Esophagus (tissue), 2 donors: Measurements from ENCODE around the gene MSI2. TPM values are rescaled to one million over a fixed set of nuclear protein-coding genes. Genes with fewer than 3 reads are reported as not detected.

Experiments
- H3K27ac ChIP-seq, 2 donors: one replicate each; pipeline ENCODE4 v1.5.1; 2013; ENCODE audit warnings: low read depth in 2 of 2, mild to moderate bottlenecking in 2 of 2, inconsistent platforms in 1 of 2, low read length in 1 of 2, moderate library complexity in 1 of 2
- H3K27me3 ChIP-seq, 2 donors: one replicate each; pipeline ENCODE4 v1.6.1; 2013; ENCODE audit warnings: low read length in 2 of 2, control low read depth in 1 of 2, mild to moderate bottlenecking in 1 of 2; ENCODE audit not compliant: insufficient read depth in 2 of 2, control insufficient read depth in 1 of 2
- H3K36me3 ChIP-seq, 2 donors: one replicate each; pipeline ENCODE4 v1.6.1; 2013; ENCODE audit warnings: low read length in 1 of 2; ENCODE audit not compliant: control insufficient read depth in 2 of 2, insufficient read depth in 2 of 2
- H3K4me1 ChIP-seq, 2 donors: one replicate each; pipeline ENCODE4 v1.6.1; 2013; ENCODE audit warnings: low read length in 1 of 2; ENCODE audit not compliant: control insufficient read depth in 2 of 2, insufficient read depth in 2 of 2
- H3K4me3 ChIP-seq, 2 donors: one replicate each; pipeline ENCODE4 v1.5.1; 2013; ENCODE audit warnings: low read length in 2 of 2, mild to moderate bottlenecking in 2 of 2, low read depth in 1 of 2, moderate library complexity in 1 of 2
- H3K9me3 ChIP-seq, 2 donors: one replicate each; pipeline ENCODE4 v1.6.1; 2013; ENCODE audit warnings: mild to moderate bottlenecking in 2 of 2, low read depth in 1 of 2, low read length in 1 of 2, moderate library complexity in 1 of 2; ENCODE audit not compliant: control insufficient read depth in 2 of 2, insufficient read depth in 1 of 2
- WGBS, 2 donors: extraction: QIAGEN DNeasy Blood & Tissue Kit; methylation state at CpG; one replicate each; pipeline ENCODE4 v1.1.7; 2013; 5-methylcytosine and 5-hydroxymethylcytosine counted together
- polyA plus RNA-seq, 2 donors: library from polyadenylated mRNA; stranded (reverse); fragments of 200-250 nt; gene quantifications; one replicate each; pipeline ENCODE4 v1.2.3, GENCODE V29; 2013
- donor health status: healthy with polysubstance abuse.
- donor health status: Bipolar disorder and iron deficiency.

Gene MSI2
- polyA plus RNA-seq, 2 donors = 7.8 to 8.2 TPM

DNA sequence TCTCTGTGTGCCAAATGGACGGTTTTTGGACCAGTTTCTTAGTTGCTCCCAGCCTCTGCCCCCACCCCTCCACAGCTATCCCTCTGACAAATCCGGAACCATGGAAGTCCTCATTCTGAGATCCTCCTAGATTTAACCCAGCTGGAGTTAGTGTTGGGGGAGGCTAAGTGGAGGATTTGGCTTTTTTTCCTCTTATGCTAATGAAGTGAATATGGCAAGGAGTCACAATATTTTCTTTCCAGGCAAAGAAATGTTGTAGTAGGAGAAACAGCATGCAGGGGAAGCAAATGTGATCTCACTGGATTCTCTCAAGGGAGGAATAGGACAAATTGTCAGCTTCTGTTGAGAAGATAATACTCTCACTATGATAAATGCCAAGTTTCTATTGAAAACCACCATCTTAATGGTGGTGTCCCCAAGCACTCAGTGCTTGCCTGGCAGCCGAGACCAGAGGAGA lies 159.5 kb downstream of the MSI2 start:
- Histone ChIP-seq H3K27ac (no peak overlapping the region), H3K4me3 (no peak overlapping the region), H3K4me1 (no peaks in the 10 kb centered on the region), H3K27me3 (no peaks in the 10 kb centered on the region), H3K9me3 (no peaks in the 10 kb centered on the region), H3K36me3 (no peaks in the 10 kb centered on the region)
- WGBS, 2 donors = 69 to 79% methylated on average over 3 of the region's 3 CpGs

DNA sequence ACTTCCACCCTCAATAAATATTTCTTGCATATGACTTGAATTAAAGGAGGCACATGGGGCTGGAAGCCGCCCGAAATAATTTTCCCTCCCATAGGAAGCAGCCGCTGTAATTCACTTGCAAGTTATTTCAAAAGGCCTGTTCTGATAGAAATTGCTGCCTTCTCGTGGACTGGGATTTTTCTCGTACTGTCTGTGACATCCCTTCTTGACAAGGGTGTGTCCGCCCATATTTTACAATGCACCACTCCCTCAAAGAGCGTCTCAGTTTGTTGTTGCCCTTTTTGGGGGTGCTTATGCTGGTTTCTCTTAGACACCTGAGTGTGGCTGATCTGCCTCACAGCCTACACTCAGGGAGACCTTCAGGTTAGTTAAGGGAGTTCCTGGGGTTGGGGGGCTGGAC lies 160.0 kb downstream of the MSI2 start:
- Histone ChIP-seq H3K4me3 (no peak overlapping the region), H3K4me1 (no peaks in the 10 kb centered on the region), H3K36me3 (no peaks in the 10 kb centered on the region), H3K27ac (no peak overlapping the region), H3K9me3 (no peaks in the 10 kb centered on the region), H3K27me3 (no peaks in the 10 kb centered on the region)
- WGBS, 2 donors = 93 to 95% methylated on average over 7 of the region's 7 CpGs

DNA sequence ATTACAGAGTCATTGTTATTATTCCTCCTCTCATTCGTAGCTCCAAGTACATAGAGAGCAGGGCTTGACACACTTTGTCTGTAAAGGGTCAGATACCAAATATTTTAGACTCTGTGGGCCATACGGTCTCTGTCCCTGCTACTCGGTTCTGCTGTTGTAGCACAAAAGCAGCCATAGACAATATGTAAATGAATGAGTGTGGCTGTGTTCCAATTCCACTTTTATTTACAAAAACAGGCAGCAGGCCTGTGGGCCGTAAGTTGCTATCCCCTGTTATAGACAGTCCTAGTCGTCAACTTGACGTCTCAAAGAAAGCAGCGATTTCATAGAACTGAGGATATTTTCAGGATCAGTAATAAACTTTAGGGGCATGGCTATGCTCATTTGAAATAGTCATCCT lies 161.6 kb downstream of the MSI2 start:
- Histone ChIP-seq H3K27me3 (no peaks in the 10 kb centered on the region), H3K9me3 (no peaks in the 10 kb centered on the region), H3K27ac (no peak overlapping the region), H3K4me1 (peaks cover 0 to 3% of the 10 kb centered on the region in 2 donors), H3K36me3 (no peaks in the 10 kb centered on the region), H3K4me3 (no peak overlapping the region)
- 88 to 91% methylated on average over 7 of the region's 7 CpGs for WGBS, 2 donors

DNA sequence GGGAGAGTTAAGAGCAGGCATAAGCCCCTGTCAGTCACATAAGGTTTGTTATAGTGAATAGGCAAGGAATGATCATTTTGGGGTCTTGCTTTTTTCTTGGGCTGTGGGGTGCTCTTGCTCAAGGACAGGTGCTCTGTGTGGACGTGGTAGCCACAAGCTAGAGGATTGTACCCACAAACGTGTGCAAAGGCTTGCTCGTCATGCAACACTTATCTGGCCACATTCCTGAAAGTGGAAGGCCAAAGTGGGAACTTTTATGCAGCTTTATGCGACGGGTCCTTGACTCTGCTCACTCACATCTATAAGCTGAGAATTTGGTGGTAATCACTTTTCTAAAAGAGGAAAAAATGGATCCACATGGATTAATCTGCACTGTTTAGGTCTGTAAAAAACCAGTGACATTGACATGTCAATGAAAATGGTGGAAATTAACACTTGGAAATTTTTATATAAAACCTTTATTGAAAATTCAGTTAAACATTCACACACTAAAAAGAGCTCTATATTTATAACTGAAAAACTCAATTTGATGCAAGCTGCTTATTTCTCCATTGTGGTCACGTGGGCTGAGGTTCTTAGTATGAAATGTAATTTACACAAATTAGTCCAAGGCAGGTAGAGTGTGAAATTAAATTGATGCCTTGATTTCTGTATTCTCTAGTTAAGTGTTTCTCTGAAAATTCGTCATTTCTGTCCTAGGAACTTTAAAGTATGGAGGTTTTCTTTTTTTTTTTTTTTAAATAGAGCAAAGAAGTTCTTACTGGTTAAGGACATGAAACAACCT lies 162.3 kb downstream of the MSI2 start:
- 69 to 74% methylated on average over 7 of the region's 7 CpGs for WGBS, 2 donors
- peaks cover 0 to 3% of the 10 kb centered on the region in 2 donors for H3K4me1 ChIP-seq

DNA sequence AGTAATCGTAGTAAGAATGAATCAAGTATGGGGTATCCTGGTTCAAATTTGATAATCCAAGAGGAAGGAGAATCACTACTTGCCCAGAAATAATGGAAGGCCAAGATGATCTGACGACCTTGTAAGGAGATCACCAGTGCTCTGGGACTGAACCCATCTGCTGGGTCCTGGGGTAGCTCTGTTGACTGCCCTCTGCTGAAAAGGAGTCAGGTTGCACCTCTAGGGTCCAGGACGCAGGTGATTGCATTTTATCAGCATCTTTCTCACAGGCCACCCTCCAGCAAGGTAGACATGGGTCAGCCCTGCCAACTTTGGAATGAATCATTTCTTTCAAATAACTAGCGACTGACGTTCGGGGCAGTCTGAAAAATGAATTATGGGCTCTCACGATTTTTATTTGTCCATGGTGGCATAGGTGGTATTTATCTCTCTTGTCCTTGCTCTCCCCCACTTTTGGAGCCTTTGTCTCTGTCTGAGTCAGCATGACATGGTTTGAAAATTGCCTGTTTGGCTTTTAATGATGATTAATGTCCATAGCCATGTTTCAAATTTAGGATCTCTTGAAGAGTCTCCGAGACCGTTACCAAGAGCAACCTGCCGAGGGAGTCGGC lies 163.7 kb downstream of the MSI2 start:
- H3K9me3 ChIP-seq = no peaks in the 10 kb centered on the region
- 88 to 90% methylated on average over 11 of the region's 11 CpGs for WGBS, 2 donors
- H3K27me3 ChIP-seq = no peaks in the 10 kb centered on the region
- peaks cover 0 to 3% of the 10 kb centered on the region in 2 donors for H3K4me1 ChIP-seq
- H3K4me3 ChIP-seq = no peak overlapping the region
- no peak overlapping the region for H3K27ac ChIP-seq
- no peaks in the 10 kb centered on the region for H3K36me3 ChIP-seq

More for the DNA sequence above, 162.3 kb downstream of the MSI2 start:
- Histone ChIP-seq H3K27ac (no peak overlapping the region), H3K9me3 (no peaks in the 10 kb centered on the region), H3K4me3 (no peak overlapping the region), H3K36me3 (no peaks in the 10 kb centered on the region), H3K27me3 (no peaks in the 10 kb centered on the region)

DNA sequence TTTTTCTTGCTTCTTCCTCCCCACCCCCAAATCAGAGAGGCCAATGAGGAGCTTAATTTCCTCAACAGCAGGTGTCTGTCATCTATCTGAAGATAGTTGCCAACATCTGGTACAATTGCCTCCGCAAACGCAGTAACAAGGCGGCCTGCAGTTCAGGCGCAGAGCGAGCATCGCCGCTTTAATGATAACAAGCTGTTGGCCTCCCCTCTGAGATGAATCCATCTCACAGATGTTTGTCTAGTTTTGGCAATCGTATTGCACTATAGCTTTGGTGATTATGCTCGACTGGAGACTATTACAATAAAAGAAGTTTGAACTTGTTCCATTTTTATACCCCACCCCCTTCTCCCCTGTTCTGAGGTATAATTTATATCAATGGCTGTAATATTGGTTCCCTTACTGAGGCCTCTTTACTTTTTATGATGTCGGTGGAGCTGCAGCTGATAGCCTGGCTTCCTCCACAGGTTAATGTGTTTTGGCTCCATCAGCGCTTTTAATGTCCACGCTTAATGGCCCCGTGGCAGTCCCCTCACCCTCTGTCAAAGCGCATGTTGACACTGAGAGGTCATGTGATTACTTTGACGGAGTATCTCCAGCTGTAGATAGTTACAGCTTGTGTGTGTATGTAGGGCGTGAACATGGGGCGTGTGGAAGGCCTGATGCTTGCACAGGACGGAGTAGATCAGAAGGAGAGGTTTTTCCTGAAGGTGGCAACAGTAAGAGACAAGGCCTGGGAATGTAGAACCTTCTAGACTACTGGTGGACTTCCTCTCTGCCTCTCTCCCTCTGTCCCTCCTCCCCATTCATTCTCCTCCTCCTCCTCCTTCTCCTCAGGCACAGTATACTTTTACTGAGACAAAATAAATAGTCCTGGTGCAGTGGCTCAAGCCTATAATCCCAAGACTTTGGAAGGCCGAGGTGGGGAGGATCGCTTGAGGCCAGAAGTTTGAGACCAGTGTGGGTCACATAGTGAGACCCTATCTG lies 164.7 kb downstream of the MSI2 start:
- Histone ChIP-seq H3K27me3 (no peaks in the 10 kb centered on the region), H3K4me3 (no peak overlapping the region), H3K9me3 (no peaks in the 10 kb centered on the region), H3K27ac (no peak overlapping the region), H3K36me3 (no peaks in the 10 kb centered on the region), H3K4me1 (peaks cover 0 to 3% of the 10 kb centered on the region in 2 donors)
- WGBS, 2 donors = 80 to 84% methylated on average over 20 of the region's 20 CpGs

DNA sequence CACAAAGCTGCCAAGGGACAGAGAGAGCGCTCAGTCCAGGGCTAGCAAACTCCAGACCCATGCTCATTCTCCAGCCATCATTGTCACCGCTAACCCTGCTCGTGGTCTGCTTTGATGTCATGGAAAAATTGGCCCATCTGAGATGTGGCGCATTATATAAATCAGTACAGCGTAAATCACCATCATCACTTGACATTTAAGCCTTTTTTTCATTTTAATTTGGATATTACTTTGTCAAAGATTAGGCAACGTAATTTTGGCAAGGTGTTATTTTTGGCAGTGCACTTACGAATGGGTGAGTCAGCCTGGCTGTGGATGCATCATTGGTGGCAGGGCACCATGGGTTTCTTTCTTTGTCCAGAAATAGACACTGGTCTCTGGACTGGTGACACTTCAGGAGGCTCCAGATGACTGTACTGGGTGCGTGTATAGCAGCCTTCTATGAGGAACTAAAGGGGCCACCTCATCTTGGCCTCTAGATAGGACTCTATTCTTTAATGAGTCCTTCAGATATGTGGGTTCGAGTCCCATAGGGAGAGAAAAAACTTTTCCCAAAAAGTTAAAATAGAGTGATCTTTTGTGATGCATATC lies 166.3 kb downstream of the MSI2 start:
- 53 to 70% methylated on average over 9 of the region's 9 CpGs for WGBS, 2 donors
- H3K27ac ChIP-seq = no peak overlapping the region
- peaks cover 0 to 3% of the 10 kb centered on the region in 2 donors for H3K4me1 ChIP-seq

DNA sequence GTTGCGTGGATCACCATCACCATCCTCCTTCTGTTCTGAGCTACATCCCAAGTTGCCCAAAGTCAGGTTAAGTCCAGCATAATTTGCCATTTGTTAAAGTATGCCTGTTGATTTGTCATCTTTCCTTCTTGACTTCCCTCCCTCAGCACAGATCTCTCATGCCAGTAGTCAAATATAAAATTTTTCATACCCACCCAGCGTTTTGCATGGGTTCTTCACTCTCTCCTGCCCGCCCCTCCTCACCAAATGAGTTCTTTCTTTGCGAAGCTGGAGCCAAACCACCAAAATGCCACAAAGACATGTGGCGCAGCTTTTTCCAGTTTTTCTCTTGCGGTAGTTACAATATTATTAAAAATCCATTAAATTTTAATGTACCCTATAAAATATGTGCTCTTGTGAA lies 167.2 kb downstream of the MSI2 start:
- Histone ChIP-seq H3K9me3 (no peaks in the 10 kb centered on the region), H3K27me3 (no peaks in the 10 kb centered on the region), H3K27ac (no peak overlapping the region), H3K4me1 (peaks cover 0 to 3% of the 10 kb centered on the region in 2 donors), H3K36me3 (no peaks in the 10 kb centered on the region), H3K4me3 (no peak overlapping the region)
- 77 to 82% methylated on average over 6 of the region's 6 CpGs for WGBS, 2 donors

More for the DNA sequence above, 166.3 kb downstream of the MSI2 start:
- no peaks in the 10 kb centered on the region for H3K27me3 ChIP-seq
- no peaks in the 10 kb centered on the region for H3K36me3 ChIP-seq
- H3K4me3 ChIP-seq = no peak overlapping the region
- no peaks in the 10 kb centered on the region for H3K9me3 ChIP-seq

DNA sequence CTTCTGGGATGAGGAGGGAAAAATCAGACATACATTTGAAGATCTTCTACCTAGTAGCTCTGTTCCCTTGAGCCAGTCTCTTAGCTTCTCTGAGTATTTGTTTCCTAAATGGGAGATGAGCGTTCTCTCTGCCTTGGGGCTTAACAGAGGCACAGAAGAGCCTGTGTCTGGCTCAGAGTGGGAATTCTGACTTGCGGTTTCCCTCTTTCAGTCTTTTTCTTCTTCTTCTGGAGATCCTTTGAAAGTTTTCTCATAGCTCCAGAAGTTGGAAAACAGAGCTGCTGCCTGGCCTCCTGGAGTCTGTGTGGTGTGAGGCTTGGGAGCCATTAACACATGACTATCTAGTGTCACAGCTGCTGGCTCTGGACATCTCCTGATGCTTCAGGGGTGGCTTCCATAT lies 167.9 kb downstream of the MSI2 start:
- H3K9me3 ChIP-seq = no peaks in the 10 kb centered on the region
- WGBS, 2 donors = 94 to 98% methylated on average over 2 of the region's 2 CpGs
- H3K4me3 ChIP-seq = no peak overlapping the region
- H3K36me3 ChIP-seq = peaks cover 0 to 1% of the 10 kb centered on the region in 2 donors
- H3K27me3 ChIP-seq = no peaks in the 10 kb centered on the region
- H3K27ac ChIP-seq = no peak overlapping the region
- peaks cover 0 to 3% of the 10 kb centered on the region in 2 donors for H3K4me1 ChIP-seq
